Keratinocyte (primary cell): Measurements from ENCODE around the gene CATSPERZ. TPM values are rescaled to one million over a fixed set of nuclear protein-coding genes. Genes with fewer than 3 reads are reported as not detected.

Experiments used
- DNase-seq: peaks from one replicate; pipeline ENCODE4 v3.0.0-alpha.2; 2011; ENCODE audit warnings: low read depth, missing footprints, low spot score
- FAIRE-seq: peaks from 2 replicates; lab custom pipeline; 2011; peaks lifted over from hg19 to GRCh38; lab: Jason Lieb, UNC
- H2AFZ ChIP-seq: 2 replicates; pipeline ENCODE4 v1.6.0; 2012; ENCODE audit warnings: low read length, control low read depth, inconsistent platforms; ENCODE audit not compliant: control insufficient read depth
- H3K27ac ChIP-seq: 2 replicates; pipeline ENCODE4 v1.5.1; 2011; ENCODE audit warnings: low read length; ENCODE audit not compliant: control insufficient read depth, insufficient read depth
- H3K27me3 ChIP-seq: 3 replicates; pipeline ENCODE4 v1.6.0; 2011; ENCODE audit warnings: low read length; ENCODE audit not compliant: control insufficient read depth, insufficient read depth; ENCODE audit errors: extremely low read depth
- H3K36me3 ChIP-seq, 2 experiments: 2 replicates in 1 of 2; 3 replicates in 1 of 2; pipeline ENCODE4 v1.5.1; 2011; ENCODE audit warnings: low read length in 2 of 2, mild to moderate bottlenecking in 1 of 2; ENCODE audit not compliant: control insufficient read depth in 2 of 2, insufficient read depth in 2 of 2; ENCODE audit errors: extremely low read depth in 1 of 2
- H3K4me1 ChIP-seq: 3 replicates; pipeline ENCODE4 v1.5.1; 2011; ENCODE audit warnings: low read length; ENCODE audit not compliant: control insufficient read depth, insufficient read depth; ENCODE audit errors: extremely low read depth
- H3K4me2 ChIP-seq: 3 replicates; pipeline ENCODE4 v1.6.0; 2011; ENCODE audit warnings: low read depth, low read length; ENCODE audit not compliant: control insufficient read depth, insufficient read depth; ENCODE audit errors: extremely low read depth
- H3K4me3 ChIP-seq, 3 experiments: fragments of 200-600 bp in 1 of 3; sonication (generic) in 1 of 3; 2 replicates in 2 of 3; 3 replicates in 1 of 3; pipeline ENCODE4 v1.5.1; 2011 to 2016; ENCODE audit warnings: low read length in 3 of 3, mild to moderate bottlenecking in 3 of 3, control low read depth in 2 of 3, inconsistent platforms in 1 of 3, low read depth in 1 of 3, mixed read lengths in 1 of 3, mixed run types in 1 of 3, moderate library complexity in 1 of 3; ENCODE audit not compliant: control insufficient read depth in 2 of 3, insufficient read depth in 2 of 3; ENCODE audit errors: extremely low read depth in 1 of 3
- H3K79me2 ChIP-seq: 2 replicates; pipeline ENCODE4 v1.6.0; 2012; ENCODE audit warnings: low read length; ENCODE audit not compliant: control insufficient read depth, insufficient read depth
- H3K9ac ChIP-seq: 3 replicates; pipeline ENCODE4 v1.6.0; 2011; ENCODE audit warnings: low read length; ENCODE audit not compliant: control insufficient read depth, insufficient read depth; ENCODE audit errors: extremely low read depth
- H3K9me1 ChIP-seq: 3 replicates; pipeline ENCODE4 v1.6.0; 2011; ENCODE audit warnings: low read length; ENCODE audit not compliant: control insufficient read depth, insufficient read depth; ENCODE audit errors: extremely low read depth
- H3K9me3 ChIP-seq: 2 replicates; pipeline ENCODE4 v1.5.1; 2012; ENCODE audit warnings: low read depth, low read length; ENCODE audit not compliant: control insufficient read depth
- H4K20me1 ChIP-seq: 3 replicates; pipeline ENCODE4 v1.6.0; 2011; ENCODE audit warnings: low read length; ENCODE audit not compliant: control insufficient read depth, insufficient read depth; ENCODE audit errors: extremely low read depth
- EZH2 ChIP-seq: IDR thresholded peaks from one replicate; pipeline ENCODE4 v1.6.1; 2012; ENCODE audit warnings: inconsistent platforms, mild to moderate bottlenecking, low read length, moderate library complexity
- dilution Hi-C: fragments of 300-500 bp; cut with MboI; formaldehyde crosslinking; loops from one replicate; pipeline ENCODE4 v1.7.0; 2020; ENCODE audit warnings: low sequenced_read_pairs; ENCODE audit not compliant: extremely low pct_ligation_motif_present
- polyA plus RNA-seq, 5 experiments: library from polyadenylated mRNA; depleted of rRNA in 3 of 5; stranded (reverse) in 3 of 5; stranded (forward) in 1 of 5; unstranded in 1 of 5; fragments of >200 nt; gene quantifications; 1 replicate in 1 of 5; 2 replicates in 3 of 5; 3 replicates in 1 of 5; pipeline versions ENCODE4 v1.2.1 to v1.2.3, GENCODE V29; 2011 to 2012; ENCODE audit warnings: missing spikeins in 2 of 5, low read depth in 1 of 5, low replicate concordance in 1 of 5
- TF ChIP-seq, protein P1 (sequence below), 3 experiments: IDR thresholded peaks in 1 of 3; conservative IDR thresholded peaks in 1 of 3; optimal IDR thresholded peaks in 1 of 3; 2 replicates in 2 of 3; 3 replicates in 1 of 3; pipeline versions ENCODE3 to v1.5.1; 2011; ENCODE audit warnings: low read length in 3 of 3, mild to moderate bottlenecking in 3 of 3, moderate library complexity in 2 of 3, control low read depth in 1 of 3, inconsistent platforms in 1 of 3; ENCODE audit not compliant: insufficient read depth in 2 of 3; ENCODE audit errors: extremely low read depth in 1 of 3

CATSPERZ gene
- polyA plus RNA-seq, 1 donor (not counting 4 experiments of a cell fraction or from before 2014, with no cell fraction given): 0.29 TPM

DNA sequence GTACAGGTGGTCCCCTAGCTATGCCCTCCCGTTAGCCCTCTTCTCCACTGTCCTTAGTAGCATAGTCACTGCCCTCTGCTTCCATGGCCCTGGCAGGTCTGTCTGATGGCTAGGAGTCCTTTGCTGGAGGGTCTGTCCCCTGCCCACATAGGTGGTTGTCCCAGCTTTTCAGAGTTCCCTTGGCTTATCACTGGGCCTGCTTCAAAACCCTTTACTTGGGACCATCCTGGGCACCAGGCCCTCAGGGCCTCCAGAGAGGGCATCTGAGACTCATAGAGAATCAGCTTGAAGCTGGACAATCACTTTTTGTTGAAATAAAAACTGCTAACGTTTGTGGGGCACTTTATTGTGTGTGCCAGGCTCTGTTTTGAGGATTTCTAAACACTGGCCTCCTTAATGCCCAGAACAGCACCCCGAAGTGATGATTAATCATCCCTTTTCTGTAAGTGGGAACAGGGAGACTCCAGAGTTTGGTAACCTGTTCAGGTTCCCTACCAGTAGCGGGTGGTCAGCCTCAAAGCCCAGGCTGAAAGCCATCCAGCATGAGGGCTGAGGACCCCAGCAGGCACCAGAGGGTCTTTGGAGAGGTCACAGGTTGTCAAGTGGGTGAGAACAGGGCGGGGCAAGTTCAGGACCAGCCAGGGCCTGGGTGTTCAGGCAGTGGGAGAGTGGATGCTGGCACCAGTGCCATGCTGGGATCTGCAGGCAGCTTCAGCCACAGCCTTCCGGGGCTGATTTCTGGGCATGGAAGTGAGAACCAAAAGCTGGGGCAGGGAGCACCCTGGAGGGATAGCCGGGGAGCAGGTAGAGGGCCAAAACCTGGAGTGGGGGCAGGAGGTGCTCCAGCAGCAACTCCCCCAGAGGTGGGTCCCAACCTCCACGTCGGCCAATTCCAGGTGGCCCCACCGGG lies 9.6 kb upstream of the CATSPERZ start:
- no peak overlapping the region for H3K4me3 ChIP-seq
- no peaks in the 10 kb centered on the region for H3K79me2 ChIP-seq
- H3K9me3 ChIP-seq: no peaks in the 10 kb centered on the region
- FAIRE-seq (peak; percentile 34), DNase-seq (no peak)
- H3K27me3 ChIP-seq: peaks cover 34% of the 10 kb centered on the region
- no peak overlapping the region for H3K4me2 ChIP-seq
- no peak overlapping the region for H3K9ac ChIP-seq
- no peak overlapping the region for H2AFZ ChIP-seq
- TF ChIP-seq, protein P1, sequence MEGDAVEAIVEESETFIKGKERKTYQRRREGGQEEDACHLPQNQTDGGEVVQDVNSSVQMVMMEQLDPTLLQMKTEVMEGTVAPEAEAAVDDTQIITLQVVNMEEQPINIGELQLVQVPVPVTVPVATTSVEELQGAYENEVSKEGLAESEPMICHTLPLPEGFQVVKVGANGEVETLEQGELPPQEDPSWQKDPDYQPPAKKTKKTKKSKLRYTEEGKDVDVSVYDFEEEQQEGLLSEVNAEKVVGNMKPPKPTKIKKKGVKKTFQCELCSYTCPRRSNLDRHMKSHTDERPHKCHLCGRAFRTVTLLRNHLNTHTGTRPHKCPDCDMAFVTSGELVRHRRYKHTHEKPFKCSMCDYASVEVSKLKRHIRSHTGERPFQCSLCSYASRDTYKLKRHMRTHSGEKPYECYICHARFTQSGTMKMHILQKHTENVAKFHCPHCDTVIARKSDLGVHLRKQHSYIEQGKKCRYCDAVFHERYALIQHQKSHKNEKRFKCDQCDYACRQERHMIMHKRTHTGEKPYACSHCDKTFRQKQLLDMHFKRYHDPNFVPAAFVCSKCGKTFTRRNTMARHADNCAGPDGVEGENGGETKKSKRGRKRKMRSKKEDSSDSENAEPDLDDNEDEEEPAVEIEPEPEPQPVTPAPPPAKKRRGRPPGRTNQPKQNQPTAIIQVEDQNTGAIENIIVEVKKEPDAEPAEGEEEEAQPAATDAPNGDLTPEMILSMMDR (optimal IDR thresholded peaks at IDR 0.05 in 1 of 3, IDR thresholded peaks at IDR 0.05 in 1 of 3, conservative IDR thresholded peaks at IDR 0.05 in 1 of 3; ENCODE audit: extremely low read depth in 1 of 3, insufficient read depth in 2 of 3, low read length in 3 of 3): no peak
- peak; percentile 32 for TF ChIP-seq EZH2
- no peaks in the 10 kb centered on the region for H4K20me1 ChIP-seq
- H3K36me3 ChIP-seq: peaks cover 0 to 4% of the 10 kb centered on the region in 2 experiments
- H3K9me1 ChIP-seq: no peaks in the 10 kb centered on the region
- peaks cover 10% of the 10 kb centered on the region for H3K4me1 ChIP-seq
- dilution Hi-C loops: no loop called here
- H3K27ac ChIP-seq: no peak overlapping the region

DNA sequence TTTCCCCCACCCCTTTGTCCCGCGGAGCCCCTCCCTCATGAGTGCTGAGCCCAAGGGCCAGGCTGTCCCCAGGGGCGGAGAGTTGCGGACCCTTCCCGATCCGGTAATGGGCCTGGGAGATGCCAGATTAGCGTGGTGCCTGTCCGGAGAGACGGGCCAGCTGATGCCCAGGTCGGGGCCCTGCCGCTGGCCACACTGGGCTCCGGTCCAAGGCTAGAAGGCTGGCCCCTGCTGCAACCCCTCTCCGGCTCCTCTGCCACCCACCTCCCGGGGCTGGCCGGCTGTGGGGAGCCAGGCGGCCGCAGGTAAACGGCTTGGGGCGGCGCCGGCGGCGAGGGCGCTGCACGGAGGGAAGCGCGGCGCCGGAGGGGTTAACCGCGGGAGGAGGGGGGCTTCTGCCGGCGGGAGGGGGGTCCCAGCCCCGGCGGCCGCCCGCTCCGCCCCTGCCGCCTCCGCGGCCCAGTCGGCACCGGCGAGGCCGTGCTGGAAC lies 8.9 kb upstream of the CATSPERZ start, which contains the start of gene KCNK4:
KCNK4 (plus strand) TSS at position 41 of the 490 bp plus-strand sequence. CDS start 1,717 bp downstream, outside the sequence.
- no peaks in the 10 kb centered on the region for H3K79me2 ChIP-seq
- TF ChIP-seq, protein P1 (optimal IDR thresholded peaks at IDR 0.05 in 1 of 3, IDR thresholded peaks at IDR 0.05 in 1 of 3, conservative IDR thresholded peaks at IDR 0.05 in 1 of 3; ENCODE audit: extremely low read depth in 1 of 3, insufficient read depth in 2 of 3, low read length in 3 of 3): no peak
- peak; percentile 58 for TF ChIP-seq EZH2
- H3K27ac ChIP-seq: no peak within 1 kb of the TSS
- no peak for DNase-seq
- H3K4me1 ChIP-seq: peaks cover 6% of the 10 kb centered on the region
- no peak for FAIRE-seq
- H3K27me3 ChIP-seq: peaks cover 34% of the 10 kb centered on the region
- H3K9me3 ChIP-seq: no peaks in the 10 kb centered on the region
- no peaks in the 10 kb centered on the region for H4K20me1 ChIP-seq
- H2AFZ ChIP-seq: no peak within 1 kb of the TSS
- H3K4me3 ChIP-seq: peak within 1 kb of the TSS; percentile 8 to 34 (median 25)
- no peak within 1 kb of the TSS for H3K9ac ChIP-seq
- no peaks in the 10 kb centered on the region for H3K9me1 ChIP-seq
- dilution Hi-C loops: no loop called here
- H3K36me3 ChIP-seq: peaks cover 0 to 4% of the 10 kb centered on the region in 2 experiments
- peak within 1 kb of the TSS; percentile 48 for H3K4me2 ChIP-seq
